22Rv1 (cell line): ENCODE measurements around the gene LRRC15.

Experiments
- ZFX ChIP-seq: fragments of 450-650 bp; IDR thresholded peaks from 2 replicates; pipeline ENCODE4 v1.6.1; 2017; ENCODE audit warnings: antibody characterized with exemption, borderline replicate concordance
- TF ChIP-seq, protein P1 (sequence below): fragments of 450-650 bp; IDR thresholded peaks from 2 replicates; pipeline ENCODE4 v1.5.1; 2017; ENCODE audit warnings: mild to moderate bottlenecking

DNA sequence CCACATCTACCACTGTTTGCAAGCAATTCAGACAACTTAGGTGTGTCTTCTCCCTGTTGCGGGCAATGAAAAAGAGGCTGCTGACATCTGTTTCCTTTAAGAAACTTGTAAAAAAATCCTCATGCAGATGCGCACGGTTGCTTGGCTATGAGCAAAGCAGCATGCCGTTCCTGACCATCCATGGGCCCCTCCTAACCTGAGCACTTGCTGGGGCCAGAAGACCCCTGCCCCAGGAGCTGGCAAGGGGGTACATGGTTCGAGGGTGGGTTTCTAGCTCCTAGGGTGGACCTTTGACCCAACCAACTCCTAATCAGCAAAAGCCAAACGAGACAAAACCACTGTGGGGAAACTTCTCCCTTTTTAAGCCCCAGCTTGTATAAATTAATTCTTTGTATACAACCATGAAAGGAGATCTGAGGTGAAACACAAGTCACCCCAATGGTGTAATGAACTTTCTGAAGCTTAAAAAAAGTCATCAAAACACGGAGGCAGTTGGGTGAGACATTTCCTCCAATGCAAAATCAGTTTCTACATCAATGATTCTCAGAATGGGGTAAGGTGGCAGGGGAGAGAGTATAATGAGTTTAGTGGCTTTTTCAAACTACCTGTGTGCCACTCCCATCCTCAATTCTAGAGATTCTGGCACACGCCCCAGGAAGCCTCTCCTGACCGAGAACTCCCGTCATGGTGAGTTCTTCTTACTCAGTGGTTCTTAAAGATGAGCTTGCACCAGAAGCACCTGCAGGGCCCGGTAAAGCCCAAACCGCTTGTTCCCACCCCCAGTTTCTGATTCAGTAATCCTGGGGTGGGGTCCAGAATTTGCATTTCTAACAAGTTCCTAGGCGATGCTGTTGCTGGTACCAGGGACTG is 62.5 kb downstream of the LRRC15 start:
- TF ChIP-seq, protein P1, sequence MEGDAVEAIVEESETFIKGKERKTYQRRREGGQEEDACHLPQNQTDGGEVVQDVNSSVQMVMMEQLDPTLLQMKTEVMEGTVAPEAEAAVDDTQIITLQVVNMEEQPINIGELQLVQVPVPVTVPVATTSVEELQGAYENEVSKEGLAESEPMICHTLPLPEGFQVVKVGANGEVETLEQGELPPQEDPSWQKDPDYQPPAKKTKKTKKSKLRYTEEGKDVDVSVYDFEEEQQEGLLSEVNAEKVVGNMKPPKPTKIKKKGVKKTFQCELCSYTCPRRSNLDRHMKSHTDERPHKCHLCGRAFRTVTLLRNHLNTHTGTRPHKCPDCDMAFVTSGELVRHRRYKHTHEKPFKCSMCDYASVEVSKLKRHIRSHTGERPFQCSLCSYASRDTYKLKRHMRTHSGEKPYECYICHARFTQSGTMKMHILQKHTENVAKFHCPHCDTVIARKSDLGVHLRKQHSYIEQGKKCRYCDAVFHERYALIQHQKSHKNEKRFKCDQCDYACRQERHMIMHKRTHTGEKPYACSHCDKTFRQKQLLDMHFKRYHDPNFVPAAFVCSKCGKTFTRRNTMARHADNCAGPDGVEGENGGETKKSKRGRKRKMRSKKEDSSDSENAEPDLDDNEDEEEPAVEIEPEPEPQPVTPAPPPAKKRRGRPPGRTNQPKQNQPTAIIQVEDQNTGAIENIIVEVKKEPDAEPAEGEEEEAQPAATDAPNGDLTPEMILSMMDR = no peak
- no peak for TF ChIP-seq ZFX
